SU-DHL-6 (cell line): ENCODE results near the gene WDR7.

Source experiments
- H2AFZ ChIP-seq: fragments of 200-600 bp; sonication (generic); 2 replicates; pipeline ENCODE4 v1.6.1; 2014; ENCODE audit warnings: low read depth, mild to moderate bottlenecking, moderate library complexity, mixed read lengths, antibody characterized with exemption, low read length; ENCODE audit not compliant: severe bottlenecking
- H3F3A ChIP-seq: fragments of 200-600 bp; shearing (Covaris generic); 2 replicates; pipeline ENCODE4 v1.6.0; 2016; ENCODE audit warnings: antibody characterized with exemption, mild to moderate bottlenecking; ENCODE audit not compliant: insufficient read depth
- H3K27ac ChIP-seq: fragments of 200-600 bp; sonication (generic); 2 replicates; pipeline ENCODE4 v1.5.1; 2016; ENCODE audit warnings: low read depth, mild to moderate bottlenecking, low read length, moderate library complexity, mixed read lengths
- H3K27me3 ChIP-seq: fragments of 200-600 bp; sonication (generic), shearing (Covaris generic); 2 replicates; pipeline ENCODE4 v1.6.0; 2014; ENCODE audit warnings: mild to moderate bottlenecking, low read length
- H3K36me3 ChIP-seq: fragments of 200-600 bp; sonication (generic); 2 replicates; pipeline ENCODE4 v1.6.1; 2014; ENCODE audit warnings: mild to moderate bottlenecking, low read length, mixed read lengths
- H3K4me2 ChIP-seq: fragments of 300-600, 200-600 bp; shearing (Covaris generic), sonication (generic); 2 replicates; pipeline ENCODE4 v1.6.0; 2014; ENCODE audit warnings: low read length, low read depth, mild to moderate bottlenecking; ENCODE audit not compliant: poor library complexity, severe bottlenecking
- H3K4me3 ChIP-seq: fragments of 200-600 bp; sonication (generic); 2 replicates; pipeline ENCODE4 v1.5.1; 2014; ENCODE audit warnings: antibody characterized with exemption, low read length, mild to moderate bottlenecking, mixed read lengths; ENCODE audit not compliant: insufficient read depth, poor library complexity, severe bottlenecking
- H3K79me2 ChIP-seq: fragments of 200-600 bp; sonication (generic); 2 replicates; pipeline ENCODE4 v1.6.1; 2014; ENCODE audit warnings: mild to moderate bottlenecking, low read length, moderate library complexity; ENCODE audit not compliant: insufficient read depth
- H3K9ac ChIP-seq: fragments of 200-600 bp; sonication (generic); 2 replicates; pipeline ENCODE4 v1.7.0; 2014; ENCODE audit warnings: mild to moderate bottlenecking, low read length
- H3K9me2 ChIP-seq: fragments of 200-600 bp; sonication (generic); replicated peaks from 2 replicates; pipeline ENCODE4 v1.6.1; 2014; ENCODE audit warnings: low read length; ENCODE audit not compliant: insufficient read depth
- H3K9me3 ChIP-seq: fragments of 200-600 bp; sonication (generic); 2 replicates; pipeline ENCODE4 v1.6.1; 2014; ENCODE audit warnings: low read length, mixed read lengths; ENCODE audit not compliant: insufficient read depth
- H4K20me1 ChIP-seq: fragments of 200-600 bp; sonication (generic); 2 replicates; pipeline ENCODE4 v1.6.1; 2014; ENCODE audit warnings: low read depth, mild to moderate bottlenecking, antibody characterized with exemption, low read length, moderate library complexity, mixed read lengths
- CTCF ChIP-seq: fragments of 200-600 bp; sonication (generic); IDR thresholded peaks from one replicate; pipeline ENCODE4 v1.5.1; 2017; ENCODE audit warnings: antibody characterized with exemption, mild to moderate bottlenecking, low read length, moderate library complexity; ENCODE audit not compliant: insufficient read depth, poor library complexity, severe bottlenecking
- EZH2phosphoT487 ChIP-seq: fragments of 200-600 bp; sonication (generic), shearing (Covaris generic); conservative IDR thresholded peaks from 2 replicates; pipeline ENCODE4 v1.6.1; 2018; ENCODE audit warnings: mild to moderate bottlenecking, antibody characterized with exemption, low read length, moderate library complexity, mixed read lengths

Gene WDR7

GRCh38 chr18:56627991-56628390 lies 23.2 kb upstream of the WDR7 start:
- no peak overlapping the region for H3K4me3 ChIP-seq
- H3K9ac ChIP-seq = no peak overlapping the region
- peaks cover 83% of the 10 kb centered on the region for H3K79me2 ChIP-seq
- H3K9me3 ChIP-seq = no peaks in the 10 kb centered on the region
- H3K4me2 ChIP-seq = no peak overlapping the region
- H3K36me3 ChIP-seq = peaks cover 49% of the 10 kb centered on the region; the same call in 1 of the 2 replicates
- H3K27ac ChIP-seq = no peak overlapping the region
- no peak overlapping the region for H2AFZ ChIP-seq
- no peaks in the 10 kb centered on the region for H3K9me2 ChIP-seq
- H4K20me1 ChIP-seq = peaks cover 45% of the 10 kb centered on the region
- no peaks in the 10 kb centered on the region for H3K27me3 ChIP-seq
- TF ChIP-seq CTCF = no peak
- TF ChIP-seq EZH2phosphoT487 = no peak
- H3F3A ChIP-seq = no peaks in the 10 kb centered on the region; the same call in 1 of the 2 replicates

GRCh38 chr18:56632070-56633022 lies 18.8 kb upstream of the WDR7 start:
- Histone ChIP-seq H3K9me2 (no peaks in the 10 kb centered on the region), H3K4me3 (no peak overlapping the region), H3F3A (no peaks in the 10 kb centered on the region; the same call in 1 of the 2 replicates), H2AFZ (no peak overlapping the region), H3K79me2 (peaks cover 100% of the 10 kb centered on the region), H3K36me3 (peaks cover 31% of the 10 kb centered on the region; the same call in 1 of the 2 replicates), H3K9me3 (no peaks in the 10 kb centered on the region), H3K27me3 (no peaks in the 10 kb centered on the region), H4K20me1 (peaks cover 63% of the 10 kb centered on the region), H3K27ac (no peak overlapping the region), H3K4me2 (no peak overlapping the region), H3K9ac (no peak overlapping the region)
- TF ChIP-seq CTCF (no peak), EZH2phosphoT487 (no peak)

GRCh38 chr18:56635007-56635406 lies 16.2 kb upstream of the WDR7 start:
- H3K27ac ChIP-seq = no peak overlapping the region
- H3K9me2 ChIP-seq = no peaks in the 10 kb centered on the region
- no peaks in the 10 kb centered on the region for H3K27me3 ChIP-seq
- TF ChIP-seq CTCF (no peak), EZH2phosphoT487 (no peak)
- no peak overlapping the region for H3K9ac ChIP-seq
- no peaks in the 10 kb centered on the region for H3K9me3 ChIP-seq
- no peaks in the 10 kb centered on the region; the same call in 1 of the 2 replicates for H3F3A ChIP-seq
- H2AFZ ChIP-seq = no peak overlapping the region
- no peak overlapping the region for H3K4me3 ChIP-seq
- H4K20me1 ChIP-seq = peaks cover 51% of the 10 kb centered on the region
- peak overlapping the region; percentile 96 for H3K4me2 ChIP-seq
- H3K79me2 ChIP-seq = peaks cover 84% of the 10 kb centered on the region
- H3K36me3 ChIP-seq = peaks cover 16% of the 10 kb centered on the region; the same call in 1 of the 2 replicates
